GM12865 (cell line): ENCODE measurements around the gene CEP89.

ENCODE experiments used
- DNase-seq: peaks from one replicate; pipeline ENCODE4 v3.0.0; 2010; ENCODE audit warnings: low read depth
- H3K4me3 ChIP-seq: 2 replicates; pipeline ENCODE4 v1.5.1; 2011; ENCODE audit warnings: mild to moderate bottlenecking, low read depth, low read length, control low read depth
- TF ChIP-seq, protein P1 (sequence below): IDR thresholded peaks from 2 replicates; pipeline ENCODE4 v1.5.1; 2011; ENCODE audit warnings: low read length, control low read depth, low read depth, inconsistent platforms; ENCODE audit not compliant: insufficient read depth; ENCODE audit errors: missing control alignments

The CEP89 gene

GRCh38 chr19:32881766-32882165 lies 90.0 kb downstream of the CEP89 start:
- no peak for DNase-seq

GRCh38 chr19:32880622-32881021 lies 91.1 kb downstream of the CEP89 start:
- H3K4me3 ChIP-seq: no peak overlapping the region
- DNase-seq: no peak
- TF ChIP-seq, protein P1, sequence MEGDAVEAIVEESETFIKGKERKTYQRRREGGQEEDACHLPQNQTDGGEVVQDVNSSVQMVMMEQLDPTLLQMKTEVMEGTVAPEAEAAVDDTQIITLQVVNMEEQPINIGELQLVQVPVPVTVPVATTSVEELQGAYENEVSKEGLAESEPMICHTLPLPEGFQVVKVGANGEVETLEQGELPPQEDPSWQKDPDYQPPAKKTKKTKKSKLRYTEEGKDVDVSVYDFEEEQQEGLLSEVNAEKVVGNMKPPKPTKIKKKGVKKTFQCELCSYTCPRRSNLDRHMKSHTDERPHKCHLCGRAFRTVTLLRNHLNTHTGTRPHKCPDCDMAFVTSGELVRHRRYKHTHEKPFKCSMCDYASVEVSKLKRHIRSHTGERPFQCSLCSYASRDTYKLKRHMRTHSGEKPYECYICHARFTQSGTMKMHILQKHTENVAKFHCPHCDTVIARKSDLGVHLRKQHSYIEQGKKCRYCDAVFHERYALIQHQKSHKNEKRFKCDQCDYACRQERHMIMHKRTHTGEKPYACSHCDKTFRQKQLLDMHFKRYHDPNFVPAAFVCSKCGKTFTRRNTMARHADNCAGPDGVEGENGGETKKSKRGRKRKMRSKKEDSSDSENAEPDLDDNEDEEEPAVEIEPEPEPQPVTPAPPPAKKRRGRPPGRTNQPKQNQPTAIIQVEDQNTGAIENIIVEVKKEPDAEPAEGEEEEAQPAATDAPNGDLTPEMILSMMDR: no peak

More at GRCh38 chr19:32881766-32882165, 90.0 kb downstream of the CEP89 start:
- TF ChIP-seq, protein P1: no peak
- H3K4me3 ChIP-seq: no peak overlapping the region

DNA sequence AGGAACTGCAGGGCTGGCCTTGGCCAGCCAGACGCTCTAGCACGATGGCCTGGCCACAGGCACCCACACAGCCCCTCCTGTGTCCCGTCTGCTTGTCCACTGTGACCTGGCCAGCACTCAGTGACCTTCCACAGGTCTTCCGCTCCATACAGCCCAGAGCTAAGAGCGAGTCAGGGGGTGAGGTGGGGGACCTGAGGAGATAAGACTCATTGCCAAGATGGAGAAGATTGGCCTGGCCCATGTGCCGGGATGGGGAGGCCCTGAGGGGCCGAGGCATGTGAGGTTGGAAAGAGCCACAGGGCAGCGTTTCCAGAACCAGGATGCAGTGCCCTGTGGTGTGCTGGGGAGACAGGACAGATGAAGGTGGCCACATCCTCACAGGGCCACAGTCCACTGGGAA lies 92.0 kb downstream of the CEP89 start:
- TF ChIP-seq, protein P1: no peak
- no peak for DNase-seq
- H3K4me3 ChIP-seq: no peak overlapping the region

- H3K4me3 ChIP-seq: no peak overlapping the region
- no peak for DNase-seq
- TF ChIP-seq, protein P1: no peak
Measured at GRCh38 chr19:32878988-32879387, 92.8 kb downstream of the CEP89 start.

GRCh38 chr19:32877977-32878745 lies 93.6 kb downstream of the CEP89 start:
- DNase-seq: no peak
- TF ChIP-seq, protein P1: no peak
- H3K4me3 ChIP-seq: no peak overlapping the region

- H3K4me3 ChIP-seq: no peak overlapping the region
- TF ChIP-seq, protein P1: no peak
- no peak for DNase-seq
Measured at GRCh38 chr19:32877323-32877912, 94.3 kb downstream of the CEP89 start.
